Renal cortical epithelial cell (primary cell): Measurements from ENCODE around the gene SLC39A11. TPM values are rescaled to one million over a fixed set of nuclear protein-coding genes. Genes with fewer than 3 reads are reported as not detected.
A peak's percentile ranks its signal among the peaks of the same experiment; 100 is the strongest.

Experiments used
- DNase-seq: peaks from one replicate; pipeline ENCODE4 v3.0.0-alpha.2; 2011; ENCODE audit warnings: low read depth
- total RNA-seq: library from RNA; depleted of rRNA; stranded (reverse); fragments of >200 nt; gene quantifications from 2 replicates; pipeline ENCODE4 v1.2.3, GENCODE V29; 2014

The SLC39A11 gene
- total RNA-seq, 1 donor from 2014 or later, result 24.2 TPM

DNA sequence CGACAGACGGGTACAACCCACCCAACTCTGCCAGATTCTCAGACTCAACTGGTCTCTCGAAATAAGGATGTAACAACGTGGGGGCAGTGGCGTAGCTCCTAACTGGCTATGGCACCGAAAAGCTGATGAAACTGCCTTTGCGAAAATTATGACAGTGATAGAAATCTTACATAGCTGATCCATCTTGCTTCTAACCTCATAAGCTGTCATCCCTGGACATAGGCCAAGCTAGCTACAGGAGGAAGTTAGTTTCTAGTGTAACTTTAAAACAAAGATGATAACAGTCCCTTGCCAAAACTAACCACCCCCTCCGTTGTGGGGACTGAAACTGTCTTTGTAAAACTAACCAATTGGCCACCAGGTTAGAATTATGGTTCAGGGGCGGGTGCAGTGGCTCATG is 220.1 kb downstream of the SLC39A11 start:
- no peak for DNase-seq

DNA sequence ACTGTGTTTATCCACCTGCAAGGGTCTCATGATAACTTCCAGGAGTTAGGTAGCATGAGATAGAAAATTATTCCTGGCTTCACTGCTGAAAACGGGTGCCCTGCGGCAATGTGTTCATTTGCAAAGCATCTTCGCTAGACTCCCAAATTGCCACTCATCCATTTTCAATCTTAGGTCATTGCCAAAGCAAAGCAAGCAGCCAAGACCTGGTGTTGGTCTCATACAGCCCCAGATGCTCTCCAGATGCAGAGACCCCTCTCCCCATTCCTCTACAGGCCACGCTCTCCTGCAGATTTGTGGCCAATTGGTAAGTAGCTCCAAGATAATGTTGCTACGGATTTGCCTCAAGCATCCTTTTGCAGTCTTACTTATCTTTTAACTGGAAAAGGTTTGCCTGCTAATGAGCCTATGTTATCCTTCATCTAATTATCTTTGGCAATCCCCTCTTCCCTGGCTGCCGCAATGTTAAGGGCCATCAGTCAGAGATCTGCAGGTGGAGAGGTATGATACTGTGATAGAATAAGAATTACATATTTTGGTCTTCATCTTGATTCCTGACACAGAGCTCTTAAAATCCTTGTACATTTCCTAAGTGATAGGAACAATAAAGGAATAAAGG is 222.0 kb downstream of the SLC39A11 start:
- DNase-seq, result no peak

DNA sequence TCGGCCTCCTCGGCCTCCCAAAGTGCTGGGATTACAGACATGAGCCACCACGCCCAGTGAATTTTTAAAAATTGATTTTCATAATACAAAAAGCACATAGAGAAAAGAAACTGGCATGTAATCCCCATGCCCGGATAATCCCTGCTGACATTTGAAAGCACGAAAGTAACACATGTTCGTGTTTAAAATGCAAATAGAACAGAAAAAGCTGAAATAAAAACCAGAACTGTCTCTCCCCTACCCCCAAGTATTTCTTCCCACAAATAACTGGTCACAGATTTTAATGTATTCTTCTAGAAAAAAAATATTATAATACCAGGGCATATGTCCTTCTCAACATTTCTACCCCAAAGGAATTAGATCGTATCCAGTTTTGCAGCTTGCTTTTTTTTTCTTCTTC is 222.9 kb downstream of the SLC39A11 start:
- no peak for DNase-seq

DNA sequence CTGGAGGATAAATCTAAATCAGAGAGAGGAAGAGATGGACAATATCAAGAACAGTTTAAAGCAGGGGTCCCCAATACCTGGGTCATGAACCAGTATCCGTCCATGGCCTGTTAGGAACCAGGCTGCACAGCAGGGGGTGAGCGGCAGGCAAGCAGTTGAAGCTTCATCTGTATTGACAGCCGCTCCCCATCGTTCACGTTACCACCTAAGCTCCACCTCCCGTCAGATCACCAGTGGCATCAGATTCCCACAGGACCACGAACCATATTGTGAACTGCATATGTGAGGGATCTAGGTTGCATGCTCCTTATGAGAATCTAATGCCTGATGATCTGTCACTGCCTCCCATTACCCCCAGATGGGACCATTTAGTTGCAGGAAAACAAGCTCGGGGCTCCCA is 226.5 kb downstream of the SLC39A11 start:
- DNase-seq, result no peak

DNA sequence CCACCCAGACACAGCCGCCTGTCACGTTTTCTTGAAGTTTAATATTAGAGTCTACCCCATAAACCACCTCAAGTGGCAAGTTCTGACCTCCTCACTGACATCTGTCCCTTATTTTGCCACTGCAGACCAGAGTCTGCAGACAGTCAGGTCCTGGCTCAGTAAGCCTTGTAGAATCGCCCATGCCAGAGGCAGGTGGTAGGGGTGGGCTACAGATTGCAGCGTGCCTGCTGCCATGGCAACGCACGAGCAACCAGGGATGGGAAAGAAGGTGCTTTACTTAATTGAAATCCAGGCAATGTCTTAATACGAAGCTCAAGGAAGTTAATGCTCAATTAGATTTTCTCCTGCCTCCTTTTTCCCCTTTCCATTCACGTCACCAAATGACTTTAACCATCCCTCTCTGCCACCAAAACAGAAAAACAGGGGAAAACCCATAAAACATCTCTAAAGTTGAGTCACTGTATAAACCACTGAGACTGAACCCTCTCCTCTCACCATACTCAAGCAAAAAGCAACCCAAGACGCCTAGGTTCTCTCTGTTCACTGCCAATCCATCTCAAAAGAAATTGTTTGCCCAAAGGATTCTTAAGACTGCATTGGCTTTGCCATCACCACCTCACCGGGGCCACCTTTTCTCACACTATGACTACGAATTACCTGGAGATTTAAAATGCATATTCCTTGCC is 228.8 kb downstream of the SLC39A11 start:
- DNase-seq, result no peak

DNA sequence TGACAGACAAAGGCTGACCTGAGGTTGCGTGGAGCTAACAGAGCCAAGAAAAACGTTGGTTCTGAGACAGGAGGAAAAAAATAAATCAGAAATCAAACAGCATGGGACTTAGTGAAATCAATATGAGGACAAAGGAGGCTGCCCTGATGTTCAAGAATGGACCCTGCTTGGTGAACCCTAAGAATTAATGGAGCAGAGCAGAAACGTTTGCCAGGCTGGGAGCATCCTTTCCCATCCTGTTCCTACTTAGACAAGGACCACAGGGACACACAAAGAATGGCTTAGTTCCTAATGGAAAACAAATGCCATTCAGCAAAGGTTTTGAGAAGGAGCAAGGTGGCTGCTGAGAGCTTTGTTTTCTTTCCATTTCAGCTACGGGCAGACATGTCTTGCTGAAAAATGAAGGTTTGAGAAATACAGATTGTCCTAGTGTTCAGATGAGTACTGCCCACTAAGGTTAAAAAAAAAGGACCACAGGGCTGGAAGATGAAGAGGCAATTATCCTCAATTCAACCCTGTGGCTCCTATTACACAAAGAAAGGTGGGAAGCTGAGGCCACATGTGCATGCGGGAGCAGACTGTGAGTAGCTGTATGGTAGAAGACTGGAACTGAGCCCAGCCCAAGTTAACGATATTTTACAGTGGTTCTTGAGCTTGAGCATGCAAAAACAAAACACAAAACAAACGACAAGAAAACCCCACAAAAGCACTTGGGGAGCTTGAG is 230.1 kb downstream of the SLC39A11 start:
- no peak for DNase-seq

DNA sequence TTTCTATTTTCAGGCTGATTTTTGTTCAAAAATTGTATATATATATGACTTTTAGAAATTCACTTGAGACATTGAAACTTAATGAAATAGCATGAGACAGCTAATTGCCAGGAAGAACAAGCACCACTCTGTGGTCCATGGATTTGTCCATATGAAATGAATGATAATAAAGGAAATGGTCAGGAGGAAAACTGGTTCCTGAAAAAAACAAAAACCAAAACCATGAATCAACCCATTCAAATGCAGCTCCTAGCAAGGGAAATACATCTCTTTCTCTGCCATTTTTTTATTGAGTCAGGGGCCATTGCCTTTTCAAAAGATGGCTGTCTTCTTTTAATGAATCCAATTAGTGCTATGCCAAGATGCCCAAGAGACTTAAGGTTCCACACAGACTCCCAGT is 230.7 kb downstream of the SLC39A11 start:
- no peak for DNase-seq

DNA sequence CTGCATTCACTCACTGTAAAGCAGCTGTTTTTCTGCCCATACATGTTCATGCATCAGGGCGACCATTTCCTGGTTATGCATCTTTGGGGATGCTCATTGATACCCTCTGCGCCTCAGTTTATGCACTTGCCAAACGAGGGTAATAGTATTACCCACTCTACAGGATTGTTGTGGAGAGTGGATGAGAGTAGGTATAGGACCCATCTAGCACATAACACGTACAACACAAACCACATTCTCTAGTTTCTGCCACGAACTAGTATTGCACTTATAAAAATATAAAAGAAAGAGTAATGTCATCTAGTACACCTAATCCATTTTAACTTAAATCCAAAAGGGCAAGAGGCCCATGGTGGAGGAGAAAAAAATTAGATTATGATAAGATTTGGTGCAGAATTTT is 231.7 kb downstream of the SLC39A11 start:
- no peak for DNase-seq

DNA sequence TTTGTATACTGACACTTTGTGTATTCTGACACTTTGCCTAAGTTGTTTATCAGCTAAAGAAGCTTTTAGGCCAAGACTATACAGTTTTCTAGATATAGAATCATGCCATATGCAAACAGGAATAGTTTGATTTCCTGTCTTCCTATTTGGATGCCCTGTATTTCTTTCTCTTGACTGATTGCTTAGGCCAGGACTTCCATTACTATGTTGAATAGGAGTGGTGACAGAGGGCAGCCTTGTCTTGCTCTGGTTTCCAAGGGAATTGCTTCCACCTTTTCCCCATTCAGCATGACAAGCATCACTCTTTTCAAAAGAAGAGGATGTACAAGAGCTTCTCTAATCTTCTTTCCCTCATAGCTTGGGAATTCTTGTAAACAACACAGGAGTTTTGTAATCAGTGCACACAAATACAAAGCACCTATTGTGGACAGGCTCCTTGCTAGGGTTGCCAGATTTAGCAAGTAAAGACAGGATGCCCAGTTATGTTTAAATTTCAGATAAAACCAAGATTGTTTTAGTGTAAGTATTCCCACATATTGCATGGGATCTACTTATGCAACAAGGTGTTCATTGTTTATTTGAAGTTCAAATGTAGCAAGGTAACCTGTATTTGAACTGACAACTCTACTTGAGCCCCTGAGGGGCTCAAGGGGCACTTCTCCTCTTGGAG is 233.5 kb downstream of the SLC39A11 start:
- no peak for DNase-seq

DNA sequence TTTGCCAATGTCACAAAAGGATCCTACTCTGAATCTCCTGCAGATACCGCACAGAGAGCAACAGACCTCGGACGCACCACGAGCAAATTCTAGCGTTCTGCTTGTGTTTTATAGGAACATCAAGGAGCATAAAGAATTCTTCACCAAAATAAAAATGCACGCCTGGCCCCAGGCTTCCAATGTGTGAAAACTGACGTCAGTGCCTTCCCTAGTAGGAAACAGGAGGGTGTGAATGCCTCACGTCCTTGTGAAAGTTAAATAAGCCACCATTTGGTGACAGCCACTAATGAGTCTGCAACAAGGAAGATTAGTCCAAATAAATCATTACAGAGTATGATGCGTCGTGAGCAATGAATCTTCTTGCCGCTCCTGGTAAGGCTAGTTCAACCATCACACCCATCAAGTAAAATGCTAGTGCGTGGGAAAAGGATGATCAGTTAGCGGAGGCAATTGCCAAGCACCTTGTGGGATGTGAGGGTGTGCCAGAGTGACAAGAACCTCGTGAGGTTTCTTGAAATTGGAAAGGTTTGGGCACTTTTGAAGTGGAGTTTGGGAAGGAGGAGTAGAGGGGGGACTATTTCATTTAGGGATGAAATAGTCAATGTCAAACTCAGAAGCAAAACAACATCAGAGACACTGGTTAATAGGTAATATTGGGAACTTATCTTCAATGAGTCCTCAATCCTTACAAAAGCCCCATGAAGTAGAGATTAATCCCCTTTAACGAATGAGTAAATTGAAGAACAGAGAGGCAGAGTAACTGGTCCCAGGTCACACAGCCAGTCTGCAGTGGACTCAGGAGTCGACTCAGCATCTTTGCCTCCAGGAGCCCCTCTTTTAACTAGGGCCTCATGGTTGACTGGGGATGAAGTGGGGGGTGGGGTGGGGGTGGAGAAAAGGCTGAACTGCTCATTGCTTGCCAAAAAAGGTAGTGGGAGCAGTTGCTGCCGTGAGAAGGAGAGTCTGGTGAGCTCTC is 238.8 kb downstream of the SLC39A11 start:
- no peak for DNase-seq

DNA sequence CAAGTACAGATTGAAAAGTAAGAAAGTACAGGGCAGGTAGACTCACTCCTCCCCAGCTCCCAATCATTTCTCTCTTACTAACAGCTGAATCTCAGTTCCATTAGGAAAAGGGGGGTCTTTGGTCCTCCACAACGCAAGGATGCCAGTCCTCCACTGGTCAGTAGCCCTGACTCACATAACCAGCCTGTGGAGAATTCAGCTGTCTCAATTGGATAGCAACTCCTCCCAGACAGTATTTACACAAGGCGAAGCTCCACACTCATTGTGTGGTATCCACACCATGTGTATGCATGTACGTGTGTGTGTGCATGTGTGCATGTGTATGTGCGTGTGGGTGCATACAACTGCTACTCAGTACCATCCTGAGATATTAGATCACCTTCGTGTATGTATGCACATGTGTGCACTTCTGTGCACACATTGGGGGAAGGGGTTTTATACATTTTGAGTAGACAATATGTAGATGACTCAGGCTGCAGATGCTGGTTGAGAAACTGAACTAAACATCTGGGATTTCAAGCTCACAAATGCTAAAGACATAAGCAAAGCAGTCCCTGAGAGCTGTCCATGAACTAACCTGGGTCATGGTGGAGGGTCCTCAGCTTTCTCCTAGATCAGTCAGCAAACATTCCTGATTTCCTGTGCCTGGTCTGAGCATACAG is 240.1 kb downstream of the SLC39A11 start:
- no peak for DNase-seq

DNA sequence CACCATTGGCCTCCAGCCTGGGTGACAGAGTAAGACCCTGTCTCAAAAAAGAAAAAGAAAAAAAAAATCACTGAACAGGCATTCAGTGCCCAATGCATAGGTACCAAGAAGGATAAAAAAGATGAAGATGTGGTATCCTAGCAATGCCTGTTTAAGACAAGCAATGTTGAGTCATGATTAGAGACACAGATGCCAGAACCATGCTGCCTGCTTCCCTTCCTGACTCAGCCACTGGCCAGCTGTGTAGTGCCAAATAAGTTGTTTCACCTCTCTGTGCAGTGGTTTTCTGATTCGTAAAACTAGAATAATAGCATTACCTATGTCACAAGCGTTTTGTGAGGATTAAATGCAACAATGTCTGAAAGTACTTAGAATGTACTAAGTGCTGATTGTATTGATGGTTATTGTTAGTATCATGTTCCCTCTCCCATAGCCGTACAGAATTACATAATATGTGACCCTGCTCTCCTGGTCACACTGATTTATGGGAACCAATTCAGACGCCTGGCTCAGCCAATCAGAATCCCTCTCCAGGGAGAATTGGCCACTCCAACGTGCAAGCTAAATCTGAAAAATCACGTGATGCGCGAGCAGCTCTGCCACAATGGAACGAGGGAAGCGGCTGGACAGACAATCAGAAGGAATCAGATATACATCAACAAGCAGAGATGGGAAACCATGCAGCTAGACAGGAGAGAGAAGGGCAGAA is 241.9 kb downstream of the SLC39A11 start:
- DNase-seq, result peak; percentile 18

DNA sequence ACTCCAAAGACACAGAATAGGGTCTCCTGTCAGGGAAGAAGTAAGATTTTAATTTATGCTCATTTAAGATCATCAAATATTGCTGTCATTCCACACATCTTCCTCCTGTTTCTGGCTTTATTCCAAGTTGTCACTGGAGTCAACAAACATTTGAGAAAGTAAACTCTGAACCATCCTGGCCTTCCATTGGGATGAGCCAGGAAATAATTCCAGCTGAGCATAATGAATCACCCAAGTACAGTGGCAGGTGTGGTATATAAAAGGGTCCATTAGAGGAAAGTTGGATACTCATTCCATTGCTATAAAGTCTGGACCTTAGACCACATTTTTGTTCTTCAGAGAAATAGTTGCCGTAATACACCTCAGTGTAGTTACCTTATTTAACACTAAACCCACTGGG is 246.1 kb downstream of the SLC39A11 start:
- DNase-seq, result no peak

DNA sequence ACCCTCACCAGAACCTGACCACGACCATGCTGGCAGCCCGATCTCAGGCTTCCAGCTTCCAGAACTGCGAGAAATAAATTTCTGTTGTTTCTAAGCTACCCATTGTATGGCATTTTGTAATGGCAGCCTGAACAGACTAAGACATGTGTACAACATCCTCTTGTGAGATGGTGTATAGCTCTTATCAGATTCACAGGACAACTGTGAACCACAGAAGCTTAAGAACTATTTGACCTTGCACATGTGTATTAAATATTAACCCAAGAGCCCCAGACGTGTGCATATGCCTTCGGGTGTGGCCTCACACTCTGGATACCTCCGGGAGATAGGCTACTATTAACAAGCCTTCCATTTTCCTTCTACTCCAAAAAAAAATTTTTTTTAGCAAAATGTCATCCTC is 248.9 kb downstream of the SLC39A11 start:
- DNase-seq, result no peak

DNA sequence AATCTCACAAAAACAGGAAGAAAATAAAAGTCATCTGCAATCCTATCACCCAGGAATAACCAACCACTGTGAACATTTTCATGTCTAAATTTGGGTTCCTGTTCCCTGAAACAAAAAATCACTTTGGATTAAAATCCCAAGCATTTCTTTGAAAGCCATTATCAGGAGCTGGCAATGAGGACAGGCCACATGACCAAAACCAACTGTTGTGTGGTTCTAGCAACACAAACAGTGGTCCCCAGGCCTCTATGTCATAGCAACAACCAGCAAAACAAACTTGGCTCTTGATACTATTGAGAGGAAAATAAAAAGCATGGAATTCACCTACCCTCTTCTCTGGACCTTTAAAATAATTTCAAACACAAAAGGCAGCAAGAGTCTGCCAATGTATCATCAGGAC is 252.5 kb downstream of the SLC39A11 start:
- no peak for DNase-seq

DNA sequence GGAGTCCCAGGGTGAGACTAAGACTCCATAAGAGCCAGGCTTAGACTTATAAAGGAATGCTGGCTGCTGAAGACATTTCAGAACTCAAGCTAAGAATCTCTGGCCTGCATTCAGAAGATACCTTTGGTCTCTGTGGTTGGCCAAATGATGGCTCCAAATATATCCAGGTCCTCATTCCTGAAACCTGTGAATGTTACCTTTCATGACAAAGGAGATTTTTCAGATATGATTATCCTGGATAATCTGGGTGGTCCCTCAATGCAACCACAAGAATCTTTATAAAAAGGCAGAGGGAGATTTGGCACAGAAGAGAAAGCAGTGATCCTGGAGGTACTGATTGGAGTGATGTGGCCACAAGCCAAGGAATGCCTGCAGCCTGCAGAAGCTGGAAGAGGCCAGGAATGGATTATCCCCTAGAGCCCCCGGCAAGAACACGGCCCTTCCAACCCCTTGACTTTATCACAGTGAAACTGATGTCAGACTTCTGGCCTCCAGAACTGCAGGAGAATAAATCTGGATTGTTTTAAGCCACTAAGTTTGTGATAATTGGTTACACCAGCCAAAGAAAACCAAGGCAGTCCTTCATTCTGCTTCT is 253.3 kb downstream of the SLC39A11 start:
- no peak for DNase-seq

DNA sequence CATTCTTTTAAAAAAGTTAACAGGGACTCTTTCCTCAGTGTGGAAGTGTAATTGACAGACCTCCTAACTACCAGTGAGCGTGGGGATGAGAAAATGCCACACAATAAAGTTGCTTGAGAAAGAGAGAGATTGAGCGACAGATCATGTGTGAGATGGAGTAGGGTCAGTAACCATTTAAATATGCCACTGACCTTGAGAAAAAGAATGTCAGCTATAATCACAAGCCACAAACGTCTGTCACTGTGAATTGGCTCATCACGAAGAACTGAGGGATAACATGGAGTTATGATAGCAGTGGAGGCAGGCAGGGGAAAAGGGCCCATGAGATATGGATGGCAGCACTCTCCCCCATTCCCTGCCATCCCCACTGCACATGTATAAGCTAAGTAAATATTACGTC is 253.9 kb downstream of the SLC39A11 start:
- no peak for DNase-seq

DNA sequence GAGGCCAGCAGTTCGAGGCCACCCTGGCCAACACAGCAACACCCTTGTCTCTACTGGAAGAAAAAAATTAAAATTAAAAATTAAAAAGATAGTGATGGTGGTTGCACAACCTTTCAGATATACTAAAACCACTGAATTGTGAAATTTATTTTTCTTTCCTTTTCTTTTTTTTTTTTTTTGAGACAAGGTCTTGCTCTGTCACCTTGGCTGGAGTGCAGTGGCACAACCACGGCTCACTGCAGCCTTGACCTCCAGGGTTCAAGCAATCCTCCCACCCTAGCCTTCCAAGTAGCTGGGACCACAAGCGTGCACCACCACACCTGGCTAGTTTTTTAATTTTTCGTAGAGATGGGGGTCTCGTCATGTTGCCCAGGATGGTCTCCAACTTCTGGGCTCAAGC is 254.4 kb downstream of the SLC39A11 start:
- DNase-seq, result no peak

DNA sequence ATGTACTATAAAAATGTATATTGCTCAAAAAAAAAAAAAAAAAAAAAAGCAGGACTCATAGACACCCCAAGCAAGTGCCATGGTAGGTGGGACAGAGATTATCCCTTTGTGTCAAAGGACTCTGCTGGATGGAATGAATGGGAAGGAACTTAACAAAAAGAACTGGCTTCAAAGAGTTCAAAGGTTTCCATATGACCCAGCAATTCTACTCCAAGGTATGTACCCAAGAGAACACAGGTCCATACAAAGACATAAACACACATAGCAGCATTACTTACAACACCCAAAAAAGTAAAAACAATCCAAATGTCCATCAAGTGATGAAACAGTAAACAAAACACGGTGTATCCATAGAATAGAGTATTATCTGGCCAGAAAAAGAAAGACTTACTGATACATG is 255.2 kb downstream of the SLC39A11 start:
- no peak for DNase-seq
